ENCODE data around the gene HSDL2.
A peak's percentile ranks its signal among the peaks of the same experiment; 100 is the strongest.

The HSDL2 gene

GRCh38 chr9:112333639-112334431, 46.1 kb upstream of the HSDL2 start:
- Histone ChIP-seq H3K4me1 (no peaks in the 10 kb centered on the region), H3K4me3 (ENCODE audit: low read depth, low read length) (peak overlapping the region; percentile 82), H3K9me3 (no peaks in the 10 kb centered on the region), H3K27me3 (no peaks in the 10 kb centered on the region), H3K36me3 (no peaks in the 10 kb centered on the region)
- TF ChIP-seq, protein P1, sequence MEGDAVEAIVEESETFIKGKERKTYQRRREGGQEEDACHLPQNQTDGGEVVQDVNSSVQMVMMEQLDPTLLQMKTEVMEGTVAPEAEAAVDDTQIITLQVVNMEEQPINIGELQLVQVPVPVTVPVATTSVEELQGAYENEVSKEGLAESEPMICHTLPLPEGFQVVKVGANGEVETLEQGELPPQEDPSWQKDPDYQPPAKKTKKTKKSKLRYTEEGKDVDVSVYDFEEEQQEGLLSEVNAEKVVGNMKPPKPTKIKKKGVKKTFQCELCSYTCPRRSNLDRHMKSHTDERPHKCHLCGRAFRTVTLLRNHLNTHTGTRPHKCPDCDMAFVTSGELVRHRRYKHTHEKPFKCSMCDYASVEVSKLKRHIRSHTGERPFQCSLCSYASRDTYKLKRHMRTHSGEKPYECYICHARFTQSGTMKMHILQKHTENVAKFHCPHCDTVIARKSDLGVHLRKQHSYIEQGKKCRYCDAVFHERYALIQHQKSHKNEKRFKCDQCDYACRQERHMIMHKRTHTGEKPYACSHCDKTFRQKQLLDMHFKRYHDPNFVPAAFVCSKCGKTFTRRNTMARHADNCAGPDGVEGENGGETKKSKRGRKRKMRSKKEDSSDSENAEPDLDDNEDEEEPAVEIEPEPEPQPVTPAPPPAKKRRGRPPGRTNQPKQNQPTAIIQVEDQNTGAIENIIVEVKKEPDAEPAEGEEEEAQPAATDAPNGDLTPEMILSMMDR (IDR thresholded peaks at IDR 0.05; ENCODE audit: low read depth, low read length) = peak; percentile 63
- DNase-seq = peak; percentile 96

- no peak for DNase-seq
These were observed 45.5 kb upstream of the HSDL2 start for GRCh38 chr9:112334432-112334841.

DNA sequence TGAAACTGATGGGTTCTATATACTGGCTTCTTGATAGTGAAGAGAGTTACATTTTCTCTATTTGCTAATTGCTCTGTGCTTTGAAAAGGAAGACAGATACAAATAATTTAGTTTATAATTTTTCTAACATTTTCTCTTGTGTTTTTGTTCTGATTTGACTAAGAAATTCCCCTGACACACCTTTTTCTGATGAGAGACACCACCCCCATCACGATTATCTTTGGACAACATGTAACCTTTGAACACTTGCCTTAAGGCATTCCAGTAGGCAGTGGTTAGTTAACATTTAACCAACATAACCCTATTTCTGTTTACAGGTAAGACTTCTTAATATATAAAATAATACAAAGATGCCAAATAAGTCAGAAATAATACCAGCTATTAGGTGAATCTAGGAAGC, 42.4 kb upstream of the HSDL2 start:
- Histone ChIP-seq H3K27me3 (no peaks in the 10 kb centered on the region), H3K4me3 (ENCODE audit: low read depth, low read length) (no peak overlapping the region), H3K36me3 (no peaks in the 10 kb centered on the region), H3K9me3 (no peaks in the 10 kb centered on the region), H3K4me1 (no peaks in the 10 kb centered on the region)
- DNase-seq = no peak
- TF ChIP-seq, protein P1 (IDR thresholded peaks at IDR 0.05; ENCODE audit: low read depth, low read length) = no peak

More at GRCh38 chr9:112334432-112334841, 45.5 kb upstream of the HSDL2 start:
- Histone ChIP-seq H3K4me1 (no peaks in the 10 kb centered on the region), H3K27me3 (no peaks in the 10 kb centered on the region), H3K4me3 (ENCODE audit: low read depth, low read length) (peak overlapping the region; percentile 61), H3K36me3 (no peaks in the 10 kb centered on the region), H3K9me3 (no peaks in the 10 kb centered on the region)
- TF ChIP-seq, protein P1 (IDR thresholded peaks at IDR 0.05; ENCODE audit: low read depth, low read length) = no peak

GRCh38 chr9:112338561-112338960, 41.3 kb upstream of the HSDL2 start:
- Histone ChIP-seq H3K9me3 (no peaks in the 10 kb centered on the region), H3K4me3 (ENCODE audit: low read depth, low read length) (no peak overlapping the region), H3K36me3 (no peaks in the 10 kb centered on the region), H3K4me1 (no peaks in the 10 kb centered on the region), H3K27me3 (no peaks in the 10 kb centered on the region)
- no peak for DNase-seq
- TF ChIP-seq, protein P1 (IDR thresholded peaks at IDR 0.05; ENCODE audit: low read depth, low read length) = no peak

- Histone ChIP-seq H3K4me1 (no peaks in the 10 kb centered on the region), H3K9me3 (no peaks in the 10 kb centered on the region)
These were observed 40.0 kb upstream of the HSDL2 start for GRCh38 chr9:112339886-112340285.

DNA sequence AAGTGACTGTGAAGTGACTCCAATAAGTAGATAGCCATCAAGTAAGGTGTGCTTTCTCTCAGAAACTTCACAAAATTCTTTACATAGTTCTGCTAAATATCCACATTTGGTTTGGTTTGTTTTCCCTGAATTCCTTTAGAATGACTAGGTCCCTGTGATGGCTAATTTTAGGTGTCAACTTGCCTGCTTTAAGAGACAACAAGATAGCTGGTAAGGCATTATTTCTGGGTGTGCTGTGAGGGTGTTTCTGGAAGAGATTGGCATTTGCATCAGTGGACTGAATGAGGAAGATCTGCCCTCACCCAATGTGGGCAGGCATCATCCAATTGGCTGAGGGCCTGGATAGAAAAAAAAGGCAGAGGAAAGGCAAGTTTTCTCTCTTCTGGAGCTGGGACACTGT, 38.2 kb upstream of the HSDL2 start:
- TF ChIP-seq, protein P1 (IDR thresholded peaks at IDR 0.05; ENCODE audit: low read depth, low read length) = no peak
- DNase-seq = no peak
- H3K36me3 ChIP-seq = no peaks in the 10 kb centered on the region
- H3K27me3 ChIP-seq = no peaks in the 10 kb centered on the region
- H3K4me1 ChIP-seq = no peaks in the 10 kb centered on the region
- no peak overlapping the region for H3K4me3 ChIP-seq (ENCODE audit: low read depth, low read length)
- no peaks in the 10 kb centered on the region for H3K9me3 ChIP-seq

More at GRCh38 chr9:112339886-112340285, 40.0 kb upstream of the HSDL2 start:
- Histone ChIP-seq H3K27me3 (no peaks in the 10 kb centered on the region), H3K36me3 (no peaks in the 10 kb centered on the region), H3K4me3 (ENCODE audit: low read depth, low read length) (no peak overlapping the region)
- TF ChIP-seq, protein P1 (IDR thresholded peaks at IDR 0.05; ENCODE audit: low read depth, low read length) = no peak
- DNase-seq = no peak

Measured in BE2C (cell line).